ENCODE measurements around the gene KLF3. TPM values are rescaled to one million over a fixed set of nuclear protein-coding genes. Genes with fewer than 3 reads are reported as not detected.

Gene KLF3
- total and polyA plus RNA-seq, 9 of the 15 experiments (the other 6 are each of a cell fraction or from before 2014, with no cell fraction given), result 9.9 to 47.2 (median 18.1) TPM

- TF ChIP-seq, protein P1, sequence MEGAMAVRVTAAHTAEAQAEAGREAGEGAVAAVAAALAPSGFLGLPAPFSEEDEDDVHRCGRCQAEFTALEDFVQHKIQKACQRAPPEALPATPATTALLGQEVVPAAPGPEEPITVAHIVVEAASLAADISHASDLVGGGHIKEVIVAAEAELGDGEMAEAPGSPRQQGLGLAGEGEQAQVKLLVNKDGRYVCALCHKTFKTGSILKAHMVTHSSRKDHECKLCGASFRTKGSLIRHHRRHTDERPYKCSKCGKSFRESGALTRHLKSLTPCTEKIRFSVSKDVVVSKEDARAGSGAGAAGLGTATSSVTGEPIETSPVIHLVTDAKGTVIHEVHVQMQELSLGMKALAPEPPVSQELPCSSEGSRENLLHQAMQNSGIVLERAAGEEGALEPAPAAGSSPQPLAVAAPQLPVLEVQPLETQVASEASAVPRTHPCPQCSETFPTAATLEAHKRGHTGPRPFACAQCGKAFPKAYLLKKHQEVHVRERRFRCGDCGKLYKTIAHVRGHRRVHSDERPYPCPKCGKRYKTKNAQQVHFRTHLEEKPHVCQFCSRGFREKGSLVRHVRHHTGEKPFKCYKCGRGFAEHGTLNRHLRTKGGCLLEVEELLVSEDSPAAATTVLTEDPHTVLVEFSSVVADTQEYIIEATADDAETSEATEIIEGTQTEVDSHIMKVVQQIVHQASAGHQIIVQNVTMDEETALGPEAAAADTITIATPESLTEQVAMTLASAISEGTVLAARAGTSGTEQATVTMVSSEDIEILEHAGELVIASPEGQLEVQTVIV (CRISPR knock-in tag; IDR thresholded peaks at IDR 0.05; ENCODE audit: borderline replicate concordance), result no peak
- TF ChIP-seq MEIS2 (IDR thresholded peaks at IDR 0.05; ENCODE audit: partially characterized antibody) (no peak), SP1 (CRISPR knock-in tag; IDR thresholded peaks at IDR 0.05) (no peak), ZBTB9 (CRISPR knock-in tag; IDR thresholded peaks at IDR 0.05) (no peak), EZH2 (IDR thresholded peaks at IDR 0.05; ENCODE audit: borderline replicate concordance, low read depth, low read length) (no peak), POLR2G (IDR thresholded peaks at IDR 0.05; ENCODE audit: low read depth, low read length) (no peak), MXI1 (IDR thresholded peaks at IDR 0.05; ENCODE audit: low read depth, low read length) (no peak), ZNF551 (CRISPR knock-in tag; IDR thresholded peaks at IDR 0.05) (no peak)
Observed at GRCh38 chr4:38710053-38710452, 46.1 kb downstream of the KLF3 start (continued).

- in situ Hi-C loops (cut with MboI), result no loop called here
- no TSS peak for BruUV-seq (replicated peaks)
- CTCF ChIA-PET (ENCODE audit: low intra/inter-chr PET ratio), result no interaction called here
- TF ChIP-seq MCM7 (IDR thresholded peaks at IDR 0.05) (no peak), TEAD2 (tag; IDR thresholded peaks at IDR 0.05) (no peak), TOE1 (IDR thresholded peaks at IDR 0.05; ENCODE audit: borderline replicate concordance) (no peak), TOE1 (CRISPR knock-in tag; IDR thresholded peaks at IDR 0.05; ENCODE audit: borderline replicate concordance, low read depth) (no peak)
- TF ChIP-seq, protein P2, sequence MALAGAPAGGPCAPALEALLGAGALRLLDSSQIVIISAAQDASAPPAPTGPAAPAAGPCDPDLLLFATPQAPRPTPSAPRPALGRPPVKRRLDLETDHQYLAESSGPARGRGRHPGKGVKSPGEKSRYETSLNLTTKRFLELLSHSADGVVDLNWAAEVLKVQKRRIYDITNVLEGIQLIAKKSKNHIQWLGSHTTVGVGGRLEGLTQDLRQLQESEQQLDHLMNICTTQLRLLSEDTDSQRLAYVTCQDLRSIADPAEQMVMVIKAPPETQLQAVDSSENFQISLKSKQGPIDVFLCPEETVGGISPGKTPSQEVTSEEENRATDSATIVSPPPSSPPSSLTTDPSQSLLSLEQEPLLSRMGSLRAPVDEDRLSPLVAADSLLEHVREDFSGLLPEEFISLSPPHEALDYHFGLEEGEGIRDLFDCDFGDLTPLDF (CRISPR knock-in tag; IDR thresholded peaks at IDR 0.05), result no peak
- TF ChIP-seq, protein P3, sequence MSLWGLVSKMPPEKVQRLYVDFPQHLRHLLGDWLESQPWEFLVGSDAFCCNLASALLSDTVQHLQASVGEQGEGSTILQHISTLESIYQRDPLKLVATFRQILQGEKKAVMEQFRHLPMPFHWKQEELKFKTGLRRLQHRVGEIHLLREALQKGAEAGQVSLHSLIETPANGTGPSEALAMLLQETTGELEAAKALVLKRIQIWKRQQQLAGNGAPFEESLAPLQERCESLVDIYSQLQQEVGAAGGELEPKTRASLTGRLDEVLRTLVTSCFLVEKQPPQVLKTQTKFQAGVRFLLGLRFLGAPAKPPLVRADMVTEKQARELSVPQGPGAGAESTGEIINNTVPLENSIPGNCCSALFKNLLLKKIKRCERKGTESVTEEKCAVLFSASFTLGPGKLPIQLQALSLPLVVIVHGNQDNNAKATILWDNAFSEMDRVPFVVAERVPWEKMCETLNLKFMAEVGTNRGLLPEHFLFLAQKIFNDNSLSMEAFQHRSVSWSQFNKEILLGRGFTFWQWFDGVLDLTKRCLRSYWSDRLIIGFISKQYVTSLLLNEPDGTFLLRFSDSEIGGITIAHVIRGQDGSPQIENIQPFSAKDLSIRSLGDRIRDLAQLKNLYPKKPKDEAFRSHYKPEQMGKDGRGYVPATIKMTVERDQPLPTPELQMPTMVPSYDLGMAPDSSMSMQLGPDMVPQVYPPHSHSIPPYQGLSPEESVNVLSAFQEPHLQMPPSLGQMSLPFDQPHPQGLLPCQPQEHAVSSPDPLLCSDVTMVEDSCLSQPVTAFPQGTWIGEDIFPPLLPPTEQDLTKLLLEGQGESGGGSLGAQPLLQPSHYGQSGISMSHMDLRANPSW (CRISPR knock-in tag; IDR thresholded peaks at IDR 0.05), result no peak
Observed at GRCh38 chr4:38711066-38711465, 47.1 kb downstream of the KLF3 start.

More at GRCh38 chr4:38711066-38711465, 47.1 kb downstream of the KLF3 start:
- H3K4me1 ChIP-seq (replicated peaks in 1 of 2; ENCODE audit: control insufficient read depth in 2 of 2, insufficient read depth in 2 of 2, low read length in 2 of 2), result no peaks in the 10 kb centered on the region
- H3K4me3 ChIP-seq, result no peak overlapping the region
- no peak for DNase-seq (ENCODE audit: extremely low read depth in 1 of 4, low spot score in 3 of 4)
- no peak overlapping the region for H2AFZ ChIP-seq (ENCODE audit: low read depth, low read length)
- no peaks in the 10 kb centered on the region for H3K9me1 ChIP-seq (ENCODE audit: control insufficient read depth, insufficient read depth, low read length)
- no peak overlapping the region for H3K9ac ChIP-seq (ENCODE audit: insufficient read depth in 1 of 2, low read depth in 2 of 2, low read length in 2 of 2)
- no peaks in the 10 kb centered on the region for H4K20me1 ChIP-seq (replicated peaks; ENCODE audit: control insufficient read depth, insufficient read depth, low read length)
- H3K9me3 ChIP-seq (replicated peaks; ENCODE audit: control insufficient read depth, insufficient read depth, low read depth, low read length), result peaks cover 3% of the 10 kb centered on the region
- no peak for ATAC-seq
- no peaks in the 10 kb centered on the region for H3K27me3 ChIP-seq (ENCODE audit: control insufficient read depth in 2 of 2, insufficient read depth in 2 of 2, low read length in 2 of 2)
- POLR2A ChIA-PET, result no interaction called here
- intact Hi-C loops (cut with micrococcal nuclease), result no loop called here
- no peak for FAIRE-seq
- no peak overlapping the region for H3K4me2 ChIP-seq (ENCODE audit: insufficient read depth, low read length)
- no peaks in the 10 kb centered on the region for H3K79me2 ChIP-seq (ENCODE audit: control insufficient read depth, insufficient read depth, low read length)
- no peak overlapping the region for H3K27ac ChIP-seq (ENCODE audit: extremely low read depth, low read depth, low read length)
- no peaks in the 10 kb centered on the region for H3K36me3 ChIP-seq (ENCODE audit: control insufficient read depth, insufficient read depth, low read length)
- WGBS (ENCODE audit: insufficient coverage, low coverage, missing lambda C conversion rate), result 4% methylated on average over 2 of the region's 2 CpGs

Data from K562 (cell line).